ENCODE results near the gene PRIMPOL.
A peak's percentile ranks its signal among the peaks of the same experiment; 100 is the strongest.
"Not testable (repeated sequence)": the region's sequence is repeated elsewhere in the genome, so short reads cannot be mapped to it uniquely, and the experiment has no call there.

The PRIMPOL gene

DNA sequence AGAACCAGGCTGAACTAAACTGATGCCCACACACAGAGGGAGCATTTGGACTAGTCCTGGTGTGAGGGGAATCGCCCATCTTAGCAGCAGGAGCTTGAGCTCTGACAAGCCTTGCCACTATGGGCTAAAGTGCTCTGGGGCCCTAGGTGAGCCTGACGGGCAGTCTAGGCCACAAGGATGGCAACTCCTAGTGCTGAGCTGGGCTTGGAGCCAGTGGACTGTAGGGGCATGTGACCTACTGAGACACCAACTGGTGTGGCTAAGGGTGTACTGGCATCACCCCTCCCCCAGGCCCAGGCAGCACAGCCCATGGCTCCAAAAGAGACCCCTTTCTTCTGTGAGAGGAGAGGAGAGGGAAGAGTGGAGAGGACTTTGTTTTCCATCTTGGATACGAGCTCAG is 69.9 kb downstream of the PRIMPOL start:
- DNase-seq: no peak

DNA sequence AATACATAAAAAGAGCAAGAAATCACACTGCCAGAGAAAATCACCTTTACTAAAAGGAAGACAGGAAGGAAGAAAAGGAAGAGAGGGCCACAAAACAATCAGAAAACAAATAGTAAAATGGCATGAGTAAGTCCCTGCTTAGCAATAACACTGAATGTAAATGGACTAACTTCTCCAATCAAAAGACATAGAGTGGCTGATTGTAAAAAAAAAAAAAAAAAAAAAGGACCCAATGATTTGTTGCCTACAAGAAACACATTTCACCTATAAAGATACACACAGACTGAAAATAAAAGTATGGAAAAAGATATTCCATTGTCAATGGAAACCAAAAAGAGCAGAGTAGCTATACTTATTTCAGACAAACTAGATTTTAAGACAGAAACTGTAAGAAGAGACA is 71.7 kb downstream of the PRIMPOL start:
- DNase-seq: no peak

DNA sequence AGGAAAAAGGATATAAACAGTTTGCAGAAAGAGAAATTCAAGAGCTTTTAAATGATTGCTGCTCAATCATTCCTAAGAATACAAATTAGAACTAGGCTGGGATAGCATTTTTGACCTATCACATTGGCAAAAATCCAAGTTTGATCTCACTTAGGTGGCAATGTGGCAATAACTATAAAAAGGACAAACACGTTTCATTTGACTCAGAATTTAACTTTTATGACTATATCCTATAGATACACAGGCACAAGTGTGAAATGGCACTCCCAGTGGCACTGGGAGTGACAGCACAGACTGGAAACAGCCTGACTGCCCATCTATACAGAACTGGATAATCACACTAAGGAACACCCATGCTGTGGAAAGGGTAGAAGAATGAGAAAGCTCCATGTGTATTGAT is 73.3 kb downstream of the PRIMPOL start:
- peak; percentile 32 to 34 for DNase-seq

DNA sequence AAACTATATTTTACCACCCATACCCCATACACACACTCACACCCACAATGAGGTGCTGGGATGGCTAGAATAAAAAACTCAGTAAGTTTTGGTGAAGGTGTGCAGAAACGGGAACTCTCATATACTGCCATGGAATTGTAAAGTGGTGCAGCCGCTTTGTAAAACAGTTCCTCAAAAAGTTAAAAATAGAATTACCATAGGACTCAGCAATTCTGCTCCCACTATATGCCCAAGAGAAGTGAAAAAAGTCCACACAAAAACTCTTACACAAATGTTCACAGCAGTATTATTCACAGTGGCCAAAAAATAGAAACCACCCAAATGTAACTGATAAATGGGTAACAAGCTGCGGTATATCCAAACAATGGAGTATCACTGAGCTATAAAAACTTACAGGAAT is 77.9 kb downstream of the PRIMPOL start:
- DNase-seq: peak; percentile 33 to 38

DNA sequence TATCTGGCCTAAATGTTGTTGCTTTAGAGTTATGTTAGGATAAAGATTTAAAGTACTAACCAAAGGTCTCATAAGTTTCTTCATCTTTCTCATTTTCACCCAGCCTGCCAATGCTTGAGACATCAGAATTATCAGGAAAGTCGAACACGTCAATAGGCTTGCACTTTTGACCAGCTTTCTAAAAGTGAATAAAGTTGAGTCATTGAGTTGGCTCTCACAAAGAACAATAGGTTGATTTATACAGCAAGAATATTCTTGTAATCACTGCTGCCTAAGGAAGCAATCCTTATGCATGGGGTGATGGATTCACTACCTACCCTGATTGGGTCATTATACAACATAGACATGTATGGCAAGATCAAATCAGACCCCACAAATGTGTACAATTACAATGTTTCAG is 79.3 kb downstream of the PRIMPOL start:
- DNase-seq: no peak

DNA sequence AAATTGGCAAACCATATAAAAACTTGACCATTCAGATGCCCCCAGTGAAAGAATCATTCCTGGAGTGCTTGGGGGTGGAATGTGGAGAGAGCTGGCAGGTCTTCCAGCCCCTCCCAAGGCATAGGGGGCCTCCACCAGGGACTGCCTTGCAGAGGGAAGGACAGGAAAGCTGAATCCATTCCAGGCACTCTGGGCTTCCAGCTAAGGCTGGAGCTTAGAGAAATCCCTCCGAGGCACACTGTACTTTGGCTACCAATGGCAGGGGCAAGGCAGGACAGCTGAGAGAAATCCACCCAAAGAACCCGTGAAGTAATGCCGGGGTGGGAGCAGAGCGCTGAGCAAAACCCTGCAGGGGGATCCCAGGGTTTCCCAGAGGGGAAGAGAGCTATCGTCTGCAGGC is 80.4 kb downstream of the PRIMPOL start:
- DNase-seq: no peak

DNA sequence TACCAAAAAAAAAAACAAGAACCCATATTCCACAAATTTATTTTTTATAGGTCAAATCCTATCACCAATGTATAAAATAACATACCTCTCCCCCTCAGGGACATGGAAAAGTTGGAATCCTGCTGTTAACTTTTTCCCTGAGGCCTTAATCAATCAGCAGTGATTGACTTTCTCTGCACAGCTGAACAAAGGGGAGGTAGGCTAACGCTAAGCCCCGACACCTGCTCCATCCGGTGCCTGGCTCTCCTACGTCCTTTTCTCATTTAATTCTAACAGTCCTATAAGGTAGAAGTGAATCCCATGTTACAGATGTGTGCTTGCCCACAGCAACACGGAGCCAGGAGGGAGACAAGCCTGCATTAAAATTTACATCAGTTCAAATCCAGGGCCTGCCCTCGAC is 81.5 kb downstream of the PRIMPOL start:
- DNase-seq: no peak

DNA sequence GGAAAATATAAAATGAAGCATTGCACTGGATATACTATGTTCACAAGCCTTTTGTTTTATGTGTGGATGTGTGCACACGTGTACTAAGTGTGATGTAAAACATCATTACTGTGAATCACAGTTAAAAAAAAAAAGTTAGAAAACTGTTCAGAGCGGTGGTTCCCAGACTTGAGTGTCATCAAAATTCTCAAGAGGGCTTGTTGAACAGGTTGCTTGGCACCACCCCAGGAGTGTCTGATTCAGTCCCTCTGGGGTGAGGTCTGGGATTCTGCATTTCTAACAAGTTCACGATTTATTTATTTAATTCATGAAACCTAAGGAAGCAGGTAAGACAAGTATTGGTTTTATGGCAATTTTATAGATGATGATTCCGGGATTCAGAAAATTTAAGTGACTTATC is 82.6 kb downstream of the PRIMPOL start:
- DNase-seq: no peak

DNA sequence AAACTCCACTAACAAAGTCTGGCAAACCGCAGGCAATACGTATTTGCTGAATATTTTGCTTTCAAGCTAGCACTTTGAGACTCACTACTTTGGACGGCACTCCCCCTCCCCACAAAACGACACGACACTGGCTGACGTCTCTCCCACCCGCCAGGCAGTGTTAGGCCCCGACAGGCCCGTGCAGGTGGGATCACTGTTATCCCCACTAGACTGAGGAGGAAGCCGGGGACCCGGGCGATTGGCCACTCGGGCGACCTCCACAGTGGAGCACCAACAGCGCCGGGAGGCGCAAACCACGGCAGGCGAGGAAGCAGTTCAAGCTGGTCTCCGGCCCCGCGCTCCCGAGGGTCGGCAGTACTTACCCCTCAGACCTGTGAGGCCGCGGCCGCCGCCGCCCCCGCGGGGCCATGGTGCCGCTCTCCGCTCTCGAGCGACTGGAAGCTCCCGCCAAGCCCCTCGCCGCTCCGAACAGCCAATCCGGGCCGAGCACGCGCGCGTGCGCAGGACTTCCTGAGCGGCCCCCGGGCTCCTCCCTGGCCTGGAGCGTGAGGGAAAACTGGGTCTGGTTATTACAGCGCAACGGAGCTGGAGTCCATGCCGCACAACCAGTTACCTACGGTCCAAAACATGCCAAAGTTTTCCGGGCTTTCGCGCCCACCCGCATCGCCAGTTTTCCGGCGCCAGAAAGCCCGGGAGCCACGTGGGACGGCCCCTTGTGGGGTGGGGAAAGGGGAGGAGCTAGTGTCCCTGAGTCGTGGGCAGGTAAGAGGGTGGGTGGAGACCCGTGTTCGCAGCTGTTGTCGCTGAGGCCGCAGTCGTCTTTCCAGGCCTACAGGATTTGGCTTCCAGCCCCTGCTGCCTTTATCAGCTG is 84.4 kb downstream of the PRIMPOL start, which contains the start of gene CENPU:
CENPU (minus strand) TSS at position 443 of the 871 bp plus-strand sequence; CDS start at position 409, 34 bp downstream.
- DNase-seq: peak; percentile 99

DNA sequence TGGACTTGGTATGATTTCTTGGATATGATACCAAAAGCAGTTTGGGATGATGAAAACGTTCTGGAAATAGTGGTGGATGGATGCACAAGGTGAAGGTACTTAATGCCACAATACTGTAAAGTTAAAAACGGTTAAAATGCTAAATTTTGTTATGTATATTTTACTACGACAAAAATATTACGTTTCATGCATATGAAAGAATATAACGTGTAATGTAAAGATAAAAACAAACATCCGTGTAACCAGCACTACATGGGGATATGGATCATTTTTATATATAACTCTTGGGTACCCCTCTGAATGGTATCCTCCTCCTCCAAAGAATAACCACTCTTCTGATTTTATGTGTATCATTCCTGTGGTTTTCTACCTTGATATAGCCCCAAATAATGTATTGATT is 85.2 kb downstream of the PRIMPOL start:
- no peak for DNase-seq

DNA sequence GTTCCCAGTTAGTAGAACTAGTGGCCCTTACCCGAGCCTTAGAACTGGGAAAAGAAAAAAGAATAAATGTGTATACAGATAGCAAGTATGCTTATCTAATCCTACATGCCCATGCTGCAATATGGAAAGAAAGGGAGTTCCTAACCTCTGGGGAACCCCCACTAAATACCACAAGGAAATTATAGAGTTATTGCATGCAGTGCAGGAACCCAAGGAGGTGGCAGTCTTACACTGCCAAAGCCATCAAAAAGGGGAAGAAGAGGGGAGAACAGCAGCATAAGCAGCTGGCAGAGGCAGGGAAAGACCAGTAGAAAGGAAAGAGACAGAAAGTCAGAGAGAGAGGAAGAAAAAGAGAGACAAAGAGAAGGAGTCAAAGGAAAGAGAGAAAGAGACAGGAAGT is 90.0 kb downstream of the PRIMPOL start:
- peak; percentile 69 to 72 for DNase-seq

DNA sequence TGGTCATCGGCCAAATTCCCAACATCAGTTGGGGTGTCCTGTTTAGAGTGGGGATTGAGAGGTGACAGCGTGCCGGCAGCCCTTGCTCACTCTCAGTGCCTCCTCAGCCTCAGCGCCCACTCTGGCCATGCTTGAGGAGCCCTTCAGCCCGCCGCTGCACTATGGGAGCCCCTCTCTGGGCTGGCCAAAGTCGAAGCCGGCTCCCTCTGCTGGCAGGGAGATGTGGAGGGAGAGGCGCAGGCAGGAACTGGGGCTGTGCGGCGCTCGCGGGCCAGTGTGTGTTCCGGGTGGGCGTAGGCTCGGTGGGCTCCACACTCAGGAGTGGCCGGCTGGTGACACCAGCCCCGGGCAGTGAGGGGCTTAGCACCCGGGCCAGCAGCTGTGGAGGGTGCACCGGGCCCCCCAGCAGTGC is 91.4 kb downstream of the PRIMPOL start:
- DNase-seq: no peak

DNA sequence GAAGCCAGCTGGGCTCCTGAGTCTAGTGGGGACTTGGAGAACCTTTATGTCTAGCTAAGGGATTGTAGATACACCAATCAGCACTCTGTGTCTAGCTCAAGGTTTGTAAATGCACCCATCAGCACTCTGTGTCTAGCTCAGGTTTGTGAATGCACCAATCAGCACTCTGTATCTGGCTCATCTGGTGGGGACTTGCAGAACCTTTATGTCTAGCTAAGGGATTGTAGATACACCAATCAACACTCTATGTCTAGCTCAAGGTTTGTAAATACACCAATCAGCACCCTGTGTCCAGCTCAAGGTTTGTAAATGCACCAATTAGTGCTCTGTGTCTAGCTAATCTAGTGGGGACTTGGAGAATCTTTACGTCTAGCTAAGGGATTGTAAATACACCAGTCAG is 92.1 kb downstream of the PRIMPOL start:
- not testable (repeated sequence) for DNase-seq

DNA sequence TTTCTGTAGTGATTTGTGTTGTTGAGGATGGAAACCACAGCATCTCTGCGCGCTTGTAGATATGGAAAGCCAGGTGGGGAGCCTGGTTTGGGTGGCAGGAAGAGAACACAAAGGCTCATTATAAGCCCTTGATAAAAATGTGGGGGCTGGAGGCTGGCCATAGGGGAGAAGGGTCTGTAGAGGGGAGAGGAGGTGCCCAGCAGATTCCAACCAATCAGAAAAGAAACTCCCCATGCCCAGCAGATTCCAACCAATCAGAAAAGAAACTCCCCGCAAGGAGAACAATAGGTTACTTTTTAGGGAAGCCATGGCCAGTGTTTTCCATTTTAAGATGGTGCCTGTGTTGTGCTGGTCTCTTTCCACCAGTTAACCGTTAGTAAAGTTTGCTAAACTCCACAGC is 94.1 kb downstream of the PRIMPOL start:
- no peak for DNase-seq

DNA sequence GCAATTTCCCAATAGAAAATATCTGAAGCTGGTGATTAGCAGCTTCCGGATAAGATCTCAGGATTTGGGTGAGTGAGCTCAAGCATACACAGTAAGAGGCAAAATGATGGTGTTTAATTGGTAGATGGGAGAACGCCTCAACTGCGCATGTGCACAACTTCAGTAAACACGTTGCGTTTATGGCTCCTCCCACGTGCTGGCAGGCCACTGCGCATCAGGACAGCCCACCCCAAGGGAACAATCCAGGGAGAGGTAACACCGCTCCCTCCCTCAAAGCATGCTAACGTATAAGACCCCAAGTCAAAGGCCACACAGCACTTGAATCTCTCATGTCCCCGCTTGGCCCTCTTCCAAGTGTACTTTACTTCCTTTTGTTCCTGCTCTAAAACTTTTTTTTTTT is 94.7 kb downstream of the PRIMPOL start:
- DNase-seq: no peak
